HEK293 (cell line): Measurements from ENCODE around the gene ARHGAP24.

Experiments used
- CTCF ChIA-PET: fragments of 350-600 bp; formaldehyde crosslinking; extraction: SDS; loops from one replicate; lab custom pipeline; 2021; ENCODE audit warnings: antibody characterized with exemption; lab: Yijun Ruan, JAX
- POLR2A ChIA-PET: fragments of 300-600 bp; formaldehyde crosslinking; extraction: SDS; loops from one replicate; lab custom pipeline; 2020; ENCODE audit warnings: antibody characterized with exemption, inconsistent platforms; lab: Yijun Ruan, JAX
- H3K27ac ChIP-seq: fragments of 200-500 bp; sonication (Bioruptor generic); 2 replicates; pipeline ENCODE4 v1.5.1; 2014; ENCODE audit warnings: low read depth, low read length, control low read depth, inconsistent platforms; ENCODE audit errors: extremely low read depth
- H3K36me3 ChIP-seq, 2 experiments: fragments of 200-500 bp in 1 of 2; sonication (Bioruptor generic) in 1 of 2; 1 replicate in 1 of 2; 2 replicates in 1 of 2; pipeline ENCODE4 v1.5.1; 2014 to 2017; ENCODE audit warnings: inconsistent platforms in 2 of 2, low read length in 2 of 2; ENCODE audit not compliant: control insufficient read depth in 2 of 2, insufficient read depth in 1 of 2
- H3K4me1 ChIP-seq: fragments of 200-500 bp; sonication (Bioruptor generic); 2 replicates; pipeline ENCODE4 v1.5.1; 2014; ENCODE audit warnings: mild to moderate bottlenecking, low read length, inconsistent platforms; ENCODE audit not compliant: control insufficient read depth, insufficient read depth
- H3K4me3 ChIP-seq: 2 replicates; pipeline ENCODE4 v1.5.1; 2011; ENCODE audit warnings: low read depth, mild to moderate bottlenecking, control low read depth, low read length, moderate library complexity
- H3K9me3 ChIP-seq: fragments of 200-500 bp; sonication (Bioruptor generic); 2 replicates; pipeline ENCODE4 v1.5.1; 2014; ENCODE audit warnings: low read depth, low read length, inconsistent platforms; ENCODE audit not compliant: control insufficient read depth, insufficient read depth
- ATF2 ChIP-seq: fragments of 450-650 bp; formaldehyde crosslinking; IDR thresholded peaks from 2 replicates; pipeline ENCODE4 v1.5.1; 2016; ENCODE audit warnings: missing biosample characterization, missing genetic modification characterization, low read depth
- GLI2 ChIP-seq: fragments of 450-650 bp; formaldehyde crosslinking; IDR thresholded peaks from 2 replicates; pipeline ENCODE4; 2017; ENCODE audit warnings: missing biosample characterization, missing genetic modification characterization, low read depth, borderline replicate concordance
- GLI4 ChIP-seq: fragments of 450-650 bp; formaldehyde crosslinking; IDR thresholded peaks from 2 replicates; pipeline ENCODE4 v1.5.1; 2016; ENCODE audit warnings: missing biosample characterization, missing genetic modification characterization
- HOXC10 ChIP-seq: sonication (generic); formaldehyde crosslinking; IDR thresholded peaks from 2 replicates; pipeline ENCODE4 v1.8.1; 2023; ENCODE audit warnings: mild to moderate bottlenecking, missing genetic modification reagents
- PRDM4 ChIP-seq: fragments of 450-650 bp; formaldehyde crosslinking; IDR thresholded peaks from 2 replicates; pipeline ENCODE4 v1.5.1; 2017; ENCODE audit warnings: missing biosample characterization, missing genetic modification characterization
- SALL2 ChIP-seq: fragments of 450-650 bp; formaldehyde crosslinking; IDR thresholded peaks from 2 replicates; pipeline ENCODE4 v1.5.0; 2017; ENCODE audit warnings: missing biosample characterization, mild to moderate bottlenecking, missing genetic modification characterization, borderline replicate concordance
- SP2 ChIP-seq: fragments of 450-650 bp; formaldehyde crosslinking; IDR thresholded peaks from 2 replicates; pipeline ENCODE4 v1.5.1; 2016; ENCODE audit warnings: missing biosample characterization, missing genetic modification characterization
- SP7 ChIP-seq: fragments of 450-650 bp; formaldehyde crosslinking; IDR thresholded peaks from 2 replicates; pipeline ENCODE4 v1.5.1; 2016; ENCODE audit warnings: missing biosample characterization, missing genetic modification characterization
- TCF7L2 ChIP-seq: IDR thresholded peaks from 2 replicates; pipeline ENCODE4 v1.6.1; 2011; ENCODE audit warnings: low read depth, mild to moderate bottlenecking, inconsistent platforms, low read length, moderate library complexity, borderline replicate concordance
- YY2 ChIP-seq: fragments of 450-650 bp; formaldehyde crosslinking; IDR thresholded peaks from 2 replicates; pipeline ENCODE4 v1.5.1; 2016; ENCODE audit warnings: missing biosample characterization, missing genetic modification characterization
- ZFP3 ChIP-seq: fragments of 450-650 bp; formaldehyde crosslinking; IDR thresholded peaks from 2 replicates; pipeline ENCODE4 v1.5.1; 2016; ENCODE audit warnings: low read depth, missing biosample characterization, missing genetic modification characterization
- ZNF146 ChIP-seq: fragments of 450-650 bp; formaldehyde crosslinking; IDR thresholded peaks from 2 replicates; pipeline ENCODE4 v1.5.1; 2016; ENCODE audit warnings: missing biosample characterization, missing genetic modification characterization
- ZNF16 ChIP-seq: fragments of 450-650 bp; formaldehyde crosslinking; IDR thresholded peaks from 2 replicates; pipeline ENCODE4 v1.5.1; 2016; ENCODE audit warnings: low read depth, missing biosample characterization, missing genetic modification characterization
- ZNF174 ChIP-seq: fragments of 450-650 bp; formaldehyde crosslinking; IDR thresholded peaks from 2 replicates; pipeline ENCODE4 v1.5.0; 2017; ENCODE audit warnings: missing biosample characterization, mild to moderate bottlenecking, missing genetic modification characterization
- ZNF202 ChIP-seq: fragments of 450-650 bp; formaldehyde crosslinking; IDR thresholded peaks from 2 replicates; pipeline ENCODE4 v1.5.1; 2016; ENCODE audit warnings: missing biosample characterization, missing genetic modification characterization, borderline replicate concordance
- ZNF23 ChIP-seq: fragments of 450-650 bp; formaldehyde crosslinking; IDR thresholded peaks from 2 replicates; pipeline ENCODE4 v1.5.1; 2016; ENCODE audit warnings: missing biosample characterization, missing genetic modification characterization, borderline replicate concordance
- ZNF302 ChIP-seq: fragments of 450-650 bp; formaldehyde crosslinking; IDR thresholded peaks from 2 replicates; pipeline ENCODE4 v1.5.1; 2016; ENCODE audit warnings: missing biosample characterization, missing genetic modification characterization, low read depth
- ZNF341 ChIP-seq: fragments of 450-650 bp; formaldehyde crosslinking; IDR thresholded peaks from 2 replicates; pipeline ENCODE4; 2016; ENCODE audit warnings: low read depth, missing biosample characterization, missing genetic modification characterization
- ZNF416 ChIP-seq: fragments of 450-650 bp; formaldehyde crosslinking; IDR thresholded peaks from 2 replicates; pipeline ENCODE4 v1.5.1; 2016; ENCODE audit warnings: missing biosample characterization, missing genetic modification characterization
- ZNF488 ChIP-seq: fragments of 450-650 bp; formaldehyde crosslinking; IDR thresholded peaks from 2 replicates; pipeline ENCODE4 v1.5.1; 2016; ENCODE audit warnings: missing biosample characterization, missing genetic modification characterization
- ZNF529 ChIP-seq: fragments of 450-650 bp; formaldehyde crosslinking; IDR thresholded peaks from 2 replicates; pipeline ENCODE4 v1.5.1; 2017; ENCODE audit warnings: missing genetic modification characterization, missing biosample characterization; ENCODE audit not compliant: insufficient replicate concordance
- ZNF548 ChIP-seq: fragments of 450-650 bp; formaldehyde crosslinking; IDR thresholded peaks from 2 replicates; pipeline ENCODE4 v1.5.1; 2016; ENCODE audit warnings: missing biosample characterization, missing genetic modification characterization
- ZNF560 ChIP-seq: fragments of 450-650 bp; formaldehyde crosslinking; IDR thresholded peaks from 2 replicates; pipeline ENCODE4 v1.5.1; 2017; ENCODE audit warnings: missing biosample characterization, missing genetic modification characterization, borderline replicate concordance
- ZNF639 ChIP-seq: fragments of 450-650 bp; formaldehyde crosslinking; IDR thresholded peaks from 2 replicates; pipeline ENCODE4 v1.5.1; 2016; ENCODE audit warnings: missing biosample characterization, missing genetic modification characterization
- ZNF677 ChIP-seq: fragments of 450-650 bp; IDR thresholded peaks from 2 replicates; pipeline ENCODE4 v1.5.0; 2018; ENCODE audit warnings: missing biosample characterization, mild to moderate bottlenecking, missing genetic modification characterization, moderate library complexity
- ZNF692 ChIP-seq: fragments of 450-650 bp; formaldehyde crosslinking; IDR thresholded peaks from 2 replicates; pipeline ENCODE4 v1.5.1; 2016; ENCODE audit warnings: missing biosample characterization, missing genetic modification characterization
- ZNF768 ChIP-seq: fragments of 450-650 bp; formaldehyde crosslinking; IDR thresholded peaks from 2 replicates; pipeline ENCODE4 v1.5.1; 2018; ENCODE audit warnings: missing biosample characterization, mild to moderate bottlenecking, missing genetic modification characterization
- ZSCAN16 ChIP-seq: fragments of 450-650 bp; formaldehyde crosslinking; IDR thresholded peaks from 2 replicates; pipeline ENCODE4 v1.5.1; 2016; ENCODE audit warnings: missing biosample characterization, missing genetic modification characterization

Gene ARHGAP24

DNA sequence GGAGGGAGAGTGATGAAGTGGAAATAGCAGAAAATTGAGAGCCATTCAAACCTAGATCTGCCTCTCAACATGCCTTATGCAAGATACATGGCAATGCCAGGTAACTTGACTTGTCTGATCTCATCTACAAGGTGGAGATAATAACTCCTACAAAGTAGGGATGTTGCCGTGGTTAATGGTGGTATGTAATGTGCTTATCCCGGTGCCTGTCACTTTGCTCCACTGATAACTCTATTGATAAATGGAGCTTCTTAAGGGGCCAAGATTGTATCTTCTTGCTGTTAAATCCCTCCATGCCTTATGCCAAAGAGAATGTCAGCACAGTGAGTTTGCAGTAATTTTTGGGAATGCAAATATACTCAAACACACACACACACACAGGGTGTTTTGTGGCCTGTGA, 529.1 kb downstream of the ARHGAP24 start:
- H3K36me3 ChIP-seq, result no peaks in the 10 kb centered on the region
- H3K4me3 ChIP-seq, result no peak overlapping the region
- H3K27ac ChIP-seq, result no peak overlapping the region
- ChIA-PET CTCF (no interaction called here), POLR2A (no interaction called here)
- no peak for TF ChIP-seq ZNF416
- no peak for TF ChIP-seq ZNF768 (tag by site-specific recombination)
- TF ChIP-seq ZNF202 (tag by site-specific recombination), result no peak
- TF ChIP-seq SP7 (tag by site-specific recombination), result no peak
- TF ChIP-seq ZFP3 (tag by site-specific recombination), result no peak
- TF ChIP-seq TCF7L2, result no peak
- no peak for TF ChIP-seq GLI4 (tag by site-specific recombination)
- no peak for TF ChIP-seq ZNF341 (tag by site-specific recombination)
- no peak for TF ChIP-seq ZNF23 (tag by site-specific recombination)
- no peak for TF ChIP-seq ZNF174 (tag by site-specific recombination)
- no peak for TF ChIP-seq GLI2
- no peak for TF ChIP-seq ZNF560 (tag by site-specific recombination)
- TF ChIP-seq YY2 (tag by site-specific recombination), result no peak
- TF ChIP-seq ZNF302 (tag by site-specific recombination), result no peak
- TF ChIP-seq ZNF639 (tag by site-specific recombination), result no peak
- TF ChIP-seq SALL2 (tag by site-specific recombination), result no peak
- no peak for TF ChIP-seq ZSCAN16 (tag by site-specific recombination)
- no peak for TF ChIP-seq ZNF677 (tag by site-specific recombination)
- no peak for TF ChIP-seq ATF2 (tag by site-specific recombination)
- no peaks in the 10 kb centered on the region for H3K4me1 ChIP-seq
- H3K9me3 ChIP-seq, result no peaks in the 10 kb centered on the region

GRCh38 chr4:86006057-86006456, 531.1 kb downstream of the ARHGAP24 start:
- ChIA-PET CTCF (no interaction called here), POLR2A (no interaction called here)

DNA sequence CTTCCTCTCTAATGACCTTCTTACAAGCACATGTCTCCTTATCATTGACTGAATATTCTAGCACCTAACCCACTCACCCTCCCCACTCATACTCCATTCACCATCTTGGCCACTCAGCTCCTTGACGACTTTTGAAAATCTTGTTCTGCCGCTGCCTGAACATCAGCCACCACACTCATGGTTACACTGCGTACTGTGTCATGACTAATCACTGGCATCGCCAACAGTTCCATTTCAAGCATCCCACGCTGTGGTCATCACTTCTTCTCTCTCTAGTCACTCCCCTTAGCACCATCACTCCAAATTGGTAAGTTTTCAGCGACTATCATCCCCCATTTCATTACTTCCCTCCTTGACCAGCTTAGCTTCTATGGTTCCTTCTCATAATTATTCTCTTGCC, 532.1 kb downstream of the ARHGAP24 start:
- Histone ChIP-seq H3K36me3 (no peaks in the 10 kb centered on the region), H3K9me3 (no peaks in the 10 kb centered on the region), H3K4me3 (no peak overlapping the region), H3K4me1 (no peaks in the 10 kb centered on the region), H3K27ac (no peak overlapping the region)
- ChIA-PET POLR2A (no interaction called here), CTCF (no interaction called here)
- no peak for TF ChIP-seq ZNF488 (tag by site-specific recombination)
- no peak for TF ChIP-seq ZNF529 (tag by site-specific recombination)
- no peak for TF ChIP-seq ZNF692 (tag by site-specific recombination)
- TF ChIP-seq HOXC10 (CRISPR knock-in tag), result no peak
- TF ChIP-seq SP2, result no peak
- TF ChIP-seq ZNF548 (tag by site-specific recombination), result no peak
- no peak for TF ChIP-seq PRDM4 (tag by site-specific recombination)
- no peak for TF ChIP-seq TCF7L2
- no peak for TF ChIP-seq ZNF146

More at GRCh38 chr4:86006057-86006456, 531.1 kb downstream of the ARHGAP24 start:
- Histone ChIP-seq H3K4me1 (no peaks in the 10 kb centered on the region), H3K9me3 (no peaks in the 10 kb centered on the region), H3K36me3 (no peaks in the 10 kb centered on the region), H3K4me3 (no peak overlapping the region), H3K27ac (no peak overlapping the region)
- no peak for TF ChIP-seq ZNF16 (tag by site-specific recombination)
- TF ChIP-seq, all 188 proteins: peak for 0
